ENCODE measurements around the gene SV2B.
"Not testable (repeated sequence)": the region's sequence is repeated elsewhere in the genome, so short reads cannot be mapped to it uniquely, and the experiment has no call there.

Gene SV2B

DNA sequence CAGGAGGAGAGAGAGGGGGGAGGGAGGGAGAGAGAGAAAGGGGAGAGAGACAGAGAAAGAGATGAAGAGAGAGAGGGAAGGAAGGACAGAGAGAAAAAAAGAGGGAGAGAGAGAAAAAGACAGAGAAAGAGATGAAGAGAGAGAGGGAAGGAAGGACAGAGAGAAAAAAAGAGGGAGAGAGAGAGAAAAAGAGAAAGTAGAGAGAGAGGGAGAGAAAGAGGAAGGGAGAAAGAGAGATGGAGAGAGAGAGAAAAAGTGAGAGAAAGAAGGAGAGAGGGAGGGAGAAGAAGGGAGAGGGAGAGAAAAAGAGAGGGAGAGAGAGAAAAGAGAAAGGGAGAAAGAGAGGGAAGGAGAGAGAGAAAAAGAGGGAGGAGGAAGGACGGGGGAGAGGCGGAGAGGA is 204.2 kb downstream of the SV2B start:
- no peak for DNase-seq (ENCODE audit: extremely low read depth in 1 of 2, low read depth in 1 of 2)

DNA sequence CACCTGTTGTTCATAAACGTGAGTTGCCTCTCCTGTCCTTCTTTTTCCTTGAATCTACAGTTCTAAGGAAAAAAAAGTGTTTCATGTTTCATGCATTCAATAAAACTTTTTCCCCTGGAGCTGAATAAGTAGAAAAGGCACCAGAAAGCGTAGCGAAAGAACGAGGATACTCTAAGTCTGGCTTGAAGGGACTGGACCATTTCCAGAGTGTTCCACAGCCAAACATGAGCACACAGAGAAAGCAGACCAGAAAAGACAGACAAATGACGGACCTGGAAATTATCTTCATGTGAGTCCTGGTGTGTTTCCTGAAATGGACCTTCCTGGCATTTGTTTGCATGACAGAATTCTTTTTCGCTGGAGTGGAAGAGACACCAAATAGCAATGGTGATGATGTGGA is 204.7 kb downstream of the SV2B start:
- DNase-seq (ENCODE audit: extremely low read depth in 1 of 2, low read depth in 1 of 2) = no peak

DNA sequence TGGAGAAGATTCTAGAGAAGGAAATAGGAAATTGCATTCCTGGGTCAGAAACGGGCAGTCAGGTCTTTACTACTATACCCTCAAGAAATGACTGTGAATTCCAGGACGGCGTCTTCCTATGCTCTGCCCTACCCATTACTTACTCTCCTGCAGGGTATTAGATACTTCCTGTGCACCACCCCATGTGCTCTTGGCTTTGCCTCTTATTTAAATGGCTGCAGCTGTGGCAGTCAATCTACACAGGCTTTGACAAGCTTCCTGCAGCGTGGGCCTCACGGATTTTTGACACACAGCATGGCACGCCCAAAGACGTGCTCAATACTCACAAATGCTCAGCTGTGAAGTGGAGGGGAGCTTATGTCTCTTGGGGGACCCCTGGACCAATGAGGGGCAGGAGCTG is 206.1 kb downstream of the SV2B start:
- no peak for DNase-seq (ENCODE audit: extremely low read depth in 1 of 2, low read depth in 1 of 2)

DNA sequence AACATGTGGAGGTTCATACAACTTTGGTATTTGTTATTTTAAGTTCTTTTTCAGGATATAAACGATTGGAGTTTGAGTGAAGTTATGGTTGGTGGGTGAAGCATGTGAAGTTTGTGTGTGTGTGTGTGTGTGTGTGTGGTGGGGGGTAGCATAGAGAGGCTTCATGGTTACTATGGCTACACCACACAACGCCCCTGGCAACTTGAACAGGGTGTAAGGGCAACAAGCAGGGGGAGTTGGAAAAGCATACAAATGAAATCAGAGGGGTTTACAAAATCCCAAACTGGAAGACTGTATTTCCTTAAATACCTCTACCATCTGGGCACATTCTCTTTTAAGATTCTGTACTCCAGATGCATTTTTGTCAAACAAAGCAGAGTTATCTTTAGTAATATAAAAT is 207.5 kb downstream of the SV2B start:
- no peak for DNase-seq (ENCODE audit: extremely low read depth in 1 of 2, low read depth in 1 of 2)

DNA sequence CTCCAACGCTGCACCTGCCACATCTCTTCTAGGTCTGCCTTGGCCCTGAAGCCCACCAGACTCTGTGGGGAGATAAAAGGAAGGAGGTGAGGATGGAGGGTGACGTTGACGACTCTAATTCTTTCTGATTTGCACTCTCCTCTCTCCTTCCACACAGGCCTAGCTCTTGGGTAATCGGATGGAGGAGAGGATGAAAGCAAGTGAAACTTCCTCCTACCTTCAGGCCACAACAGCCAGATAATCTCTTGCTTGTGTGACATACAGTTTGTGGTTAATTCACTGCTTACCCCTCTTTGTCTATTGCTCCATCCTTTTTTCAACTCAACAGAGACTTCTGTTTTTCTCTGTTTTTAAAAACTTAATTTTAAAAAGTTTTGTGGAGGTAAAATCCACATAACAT is 208.1 kb downstream of the SV2B start:
- no peak for DNase-seq (ENCODE audit: extremely low read depth in 1 of 2, low read depth in 1 of 2)

DNA sequence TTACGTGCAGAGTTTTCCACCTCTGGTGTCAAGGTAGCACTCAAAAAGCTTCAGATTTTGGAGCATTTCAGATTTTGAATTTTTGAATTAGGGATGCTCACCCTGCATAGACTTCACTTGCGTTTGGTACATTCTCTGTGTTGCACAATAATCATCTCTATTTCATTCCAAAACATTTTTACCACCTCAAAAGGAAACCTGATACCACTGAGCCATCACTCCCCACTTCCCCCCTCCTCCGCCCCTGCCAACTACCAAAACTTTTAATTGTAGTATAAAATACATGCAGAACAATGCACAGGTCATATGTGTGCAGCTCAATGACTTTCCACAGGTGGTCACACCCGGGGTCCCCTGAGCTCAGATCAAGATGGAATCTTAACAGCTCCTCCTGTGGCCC is 208.8 kb downstream of the SV2B start:
- no peak for DNase-seq (ENCODE audit: extremely low read depth in 1 of 2, low read depth in 1 of 2)

DNA sequence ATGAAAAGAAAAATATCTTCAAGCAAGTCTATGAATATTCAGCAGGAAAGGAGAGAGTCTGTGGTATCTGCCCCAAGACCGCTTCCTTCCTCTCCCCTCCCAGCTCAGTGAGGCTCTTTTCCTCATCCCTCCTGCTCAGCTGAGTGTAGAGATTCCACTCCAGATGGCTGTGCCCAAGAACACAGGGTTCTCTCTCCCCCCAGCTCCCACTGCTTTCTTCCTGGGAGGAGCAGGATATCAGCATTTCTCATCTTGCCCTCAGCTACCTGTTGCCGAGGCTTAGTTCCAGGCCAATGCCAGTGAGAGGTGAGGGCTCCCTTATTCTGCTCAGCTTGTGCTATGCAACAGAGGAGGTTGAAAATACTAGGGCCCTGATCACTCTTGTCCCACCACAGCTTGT is 211.9 kb downstream of the SV2B start:
- DNase-seq (ENCODE audit: extremely low read depth in 1 of 2, low read depth in 1 of 2) = no peak

DNA sequence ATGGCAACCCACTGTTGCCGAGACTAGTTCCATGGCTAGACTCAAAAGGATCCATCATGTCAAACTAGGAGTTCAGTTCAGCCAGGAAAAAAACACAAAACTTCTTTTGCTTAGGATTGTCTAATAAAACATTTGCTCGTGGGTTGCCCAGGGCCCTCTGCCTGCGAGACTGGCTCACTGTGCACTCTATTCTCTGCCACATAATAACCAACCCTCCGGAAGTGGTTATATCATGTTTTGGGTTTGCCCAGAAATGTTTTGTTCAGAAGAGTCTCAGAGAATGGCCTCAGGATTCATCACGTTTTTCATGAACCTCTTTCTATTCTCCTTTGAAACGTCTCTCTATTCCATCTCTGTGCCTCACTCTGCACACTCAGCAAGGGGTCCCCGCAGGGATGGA is 216.1 kb downstream of the SV2B start:
- no peak for DNase-seq (ENCODE audit: extremely low read depth in 1 of 2, low read depth in 1 of 2)

DNA sequence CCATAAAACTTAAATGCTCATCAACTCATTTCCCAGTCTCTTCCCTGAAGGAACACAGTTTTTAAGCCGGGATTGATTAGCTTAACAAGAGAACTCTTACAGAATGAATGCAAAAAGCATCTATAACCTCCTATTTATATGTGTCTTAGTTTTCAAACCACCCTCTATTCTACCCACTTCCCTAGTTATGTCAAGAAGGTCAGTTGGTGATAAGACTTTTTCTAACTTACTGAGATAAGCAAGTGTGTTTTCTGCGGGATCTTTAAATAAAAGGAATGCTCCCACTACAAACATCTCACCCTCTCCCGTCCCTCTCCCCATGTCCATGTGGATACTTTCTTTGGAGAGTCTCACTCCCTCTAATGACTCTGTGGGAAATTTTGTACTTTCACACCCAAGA is 218.5 kb downstream of the SV2B start:
- no peak for DNase-seq (ENCODE audit: extremely low read depth in 1 of 2, low read depth in 1 of 2)

DNA sequence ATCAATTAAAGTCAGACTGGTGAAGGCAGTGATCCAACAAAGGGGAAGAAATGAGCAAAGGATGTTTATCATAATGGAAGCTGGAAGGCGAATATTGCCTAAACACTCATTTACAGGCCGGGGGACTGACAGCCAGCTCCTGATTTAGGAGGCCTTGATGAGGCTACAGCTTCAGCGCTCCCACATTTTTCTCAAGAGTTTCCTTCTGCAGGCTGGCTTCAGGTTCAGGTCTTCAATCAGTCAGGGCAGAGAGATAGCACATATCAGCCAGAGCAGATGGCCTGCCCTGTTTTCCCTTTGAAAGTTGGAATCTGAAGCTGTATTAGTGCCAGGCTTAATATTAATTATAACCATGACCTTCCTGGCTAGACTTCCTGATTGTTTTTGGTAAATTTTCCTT is 218.9 kb downstream of the SV2B start:
- no peak for DNase-seq (ENCODE audit: extremely low read depth in 1 of 2, low read depth in 1 of 2)

DNA sequence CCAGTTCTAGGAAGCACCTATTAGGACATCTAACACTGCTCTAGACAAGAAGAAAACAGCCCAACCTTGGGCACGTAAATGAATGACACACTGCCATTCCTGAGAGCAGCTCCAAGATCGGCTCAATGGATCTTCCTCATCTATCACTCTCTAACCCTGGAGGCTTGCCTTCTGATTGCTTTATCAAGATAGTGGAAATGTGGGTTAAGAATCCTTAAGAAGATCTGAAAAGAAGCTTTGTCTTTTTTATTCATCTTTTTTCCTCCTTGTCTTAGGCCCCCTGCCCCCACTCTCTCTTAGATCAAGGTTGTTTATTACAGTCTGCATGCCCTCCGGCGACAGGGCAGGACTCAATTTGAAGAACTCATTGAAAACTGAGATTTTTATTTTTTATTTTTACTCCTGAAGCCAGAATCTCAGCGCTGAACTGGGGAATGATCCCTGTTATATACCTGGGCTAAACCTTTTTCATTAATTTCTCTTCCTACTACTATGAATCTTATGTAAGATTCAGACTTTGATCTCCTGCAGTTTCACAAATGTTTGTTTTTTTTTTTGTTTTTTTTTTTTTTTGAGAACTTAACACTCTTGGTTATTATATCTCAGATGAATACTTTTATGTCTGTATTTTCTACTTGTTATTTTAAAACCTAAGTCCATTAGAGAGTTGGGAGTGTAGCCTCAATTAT is 219.5 kb downstream of the SV2B start:
- DNase-seq (ENCODE audit: extremely low read depth in 1 of 2, low read depth in 1 of 2) = no peak

DNA sequence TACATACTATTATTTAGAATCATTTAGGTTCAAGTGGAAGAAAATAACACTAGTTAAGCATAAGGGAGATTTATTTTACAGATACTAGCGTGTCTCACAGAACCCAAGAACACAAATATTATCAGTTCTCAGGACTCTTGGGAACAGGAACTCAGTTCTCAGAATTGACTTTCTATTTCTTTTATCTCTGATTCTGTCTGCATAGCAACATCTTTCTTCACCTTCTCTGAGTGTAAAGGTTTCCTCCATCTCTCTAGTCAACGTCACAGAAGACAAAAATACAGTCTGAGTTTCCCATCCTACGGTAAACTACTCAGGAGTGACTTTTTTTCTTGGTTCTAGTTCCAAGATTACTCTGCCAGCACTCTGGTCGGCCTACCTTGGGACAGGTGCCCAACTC is 220.0 kb downstream of the SV2B start:
- no peak for DNase-seq (ENCODE audit: extremely low read depth in 1 of 2, low read depth in 1 of 2)

DNA sequence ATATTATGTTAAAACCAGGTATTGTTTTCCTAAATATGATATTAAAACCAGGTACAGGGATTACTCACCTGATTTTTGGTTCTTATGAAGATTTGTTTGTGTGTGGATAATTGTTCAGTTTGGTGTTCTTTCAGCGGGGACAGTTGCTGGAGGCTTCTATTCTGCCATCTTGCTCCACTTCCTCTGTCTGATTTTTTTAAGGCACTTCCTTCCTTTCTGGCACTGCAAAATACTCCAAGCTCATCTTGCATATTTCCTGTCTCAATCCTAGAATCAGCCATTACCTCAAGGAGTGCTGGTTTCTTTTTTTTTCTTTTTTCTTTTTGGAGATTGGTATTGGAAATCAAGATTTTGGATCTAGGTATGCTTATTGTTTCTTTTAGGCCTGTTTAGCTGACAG is 229.9 kb downstream of the SV2B start:
- no peak for DNase-seq (ENCODE audit: extremely low read depth in 1 of 2, low read depth in 1 of 2)

DNA sequence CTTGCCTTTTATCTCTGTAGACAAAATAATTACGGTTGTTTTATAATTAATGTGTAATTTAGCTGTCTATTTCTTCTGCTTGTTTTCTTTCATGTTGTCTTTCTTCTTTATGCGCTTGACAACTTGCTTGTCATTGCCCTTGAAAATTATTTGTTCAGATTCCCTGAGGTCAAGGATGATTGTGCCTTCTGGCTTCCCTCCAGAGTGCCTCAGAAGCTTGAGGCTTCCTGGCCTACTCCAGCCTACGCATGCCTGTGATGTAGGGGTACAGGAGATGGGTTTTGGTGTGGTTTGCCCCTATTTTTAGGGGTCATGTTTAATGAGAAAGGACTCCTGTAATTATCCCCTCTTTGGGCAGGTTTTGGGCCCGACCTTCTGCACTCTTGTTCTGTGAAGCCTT is 231.5 kb downstream of the SV2B start:
- no peak for DNase-seq (ENCODE audit: extremely low read depth in 1 of 2, low read depth in 1 of 2)

DNA sequence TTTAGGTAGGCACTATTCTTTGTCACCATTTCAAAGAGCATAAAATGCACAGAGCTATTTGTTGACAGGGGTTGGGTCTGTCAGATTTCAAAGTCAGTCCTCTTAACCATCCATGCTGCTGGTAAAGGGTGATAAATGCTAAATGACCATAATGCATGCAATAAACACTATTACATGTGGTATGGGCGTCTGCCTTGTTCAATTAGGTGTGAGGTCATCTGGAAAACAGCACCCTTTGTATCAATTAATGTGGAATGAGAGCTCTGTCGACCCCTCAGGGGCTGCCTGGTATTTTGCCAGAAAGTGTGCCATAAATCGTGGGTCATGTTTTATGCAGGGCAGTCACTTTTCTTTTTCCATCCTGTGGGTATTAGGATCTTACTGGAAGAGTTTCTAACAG is 235.6 kb downstream of the SV2B start:
- DNase-seq (ENCODE audit: extremely low read depth in 1 of 2, low read depth in 1 of 2) = no peak

DNA sequence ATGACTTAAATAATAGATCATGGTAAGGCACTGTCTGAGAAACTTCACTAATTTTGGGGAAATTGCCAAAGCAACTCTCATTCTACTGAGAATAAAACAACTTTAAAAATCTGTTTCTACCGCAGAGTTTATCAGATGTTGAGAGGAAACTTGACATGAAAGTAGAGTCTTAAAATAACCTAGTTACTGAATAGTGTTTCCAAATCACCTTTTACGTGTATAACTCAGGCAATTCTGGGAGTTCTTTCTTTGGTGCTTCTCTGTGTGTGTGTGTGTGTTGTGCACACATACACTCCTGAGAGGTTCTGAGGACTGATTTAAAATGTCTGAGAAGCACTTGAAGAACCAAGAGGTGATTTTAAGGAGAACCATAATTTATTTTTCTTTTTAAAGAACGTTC is 236.6 kb downstream of the SV2B start:
- no peak for DNase-seq (ENCODE audit: extremely low read depth in 1 of 2, low read depth in 1 of 2)

DNA sequence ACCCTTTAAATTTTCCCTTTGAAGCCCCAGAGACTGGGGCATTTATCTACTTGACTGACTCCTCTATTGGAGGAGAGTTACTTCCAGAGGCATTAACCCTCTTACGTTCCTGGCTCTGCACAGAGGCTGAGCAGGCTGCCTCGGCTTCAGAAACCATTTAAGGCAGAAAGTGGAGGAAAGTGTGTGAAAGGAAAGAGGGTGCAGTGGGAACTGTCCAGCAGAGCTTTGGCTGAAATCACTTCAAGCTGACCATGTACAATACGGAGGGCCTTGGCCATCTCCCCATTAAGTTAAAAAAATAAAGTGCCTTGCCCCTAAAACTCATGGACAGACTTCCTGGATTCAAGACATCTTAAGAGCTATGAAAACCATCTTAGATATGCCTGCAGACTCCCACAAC is 238.7 kb downstream of the SV2B start:
- no peak for DNase-seq (ENCODE audit: extremely low read depth in 1 of 2, low read depth in 1 of 2)

DNA sequence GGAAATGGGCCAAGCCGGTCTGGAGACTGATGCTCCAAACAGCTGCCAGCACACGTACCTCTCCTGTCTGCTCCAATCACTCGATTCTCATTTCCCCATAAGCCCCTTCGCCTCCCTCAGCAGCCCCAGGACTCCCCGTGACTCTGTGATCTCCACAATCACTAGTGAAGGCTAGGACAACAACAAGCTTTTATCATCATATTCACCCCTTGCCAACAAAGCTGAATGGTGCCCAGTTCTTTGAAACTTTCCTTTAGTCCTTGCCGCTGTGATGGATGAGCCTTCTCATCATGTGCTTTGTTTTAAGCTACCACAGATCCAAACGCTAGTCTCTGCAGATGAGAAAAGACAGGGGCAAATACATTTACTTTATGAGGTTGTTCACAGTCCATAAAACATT is 242.0 kb downstream of the SV2B start:
- no peak for DNase-seq (ENCODE audit: extremely low read depth in 1 of 2, low read depth in 1 of 2)

DNA sequence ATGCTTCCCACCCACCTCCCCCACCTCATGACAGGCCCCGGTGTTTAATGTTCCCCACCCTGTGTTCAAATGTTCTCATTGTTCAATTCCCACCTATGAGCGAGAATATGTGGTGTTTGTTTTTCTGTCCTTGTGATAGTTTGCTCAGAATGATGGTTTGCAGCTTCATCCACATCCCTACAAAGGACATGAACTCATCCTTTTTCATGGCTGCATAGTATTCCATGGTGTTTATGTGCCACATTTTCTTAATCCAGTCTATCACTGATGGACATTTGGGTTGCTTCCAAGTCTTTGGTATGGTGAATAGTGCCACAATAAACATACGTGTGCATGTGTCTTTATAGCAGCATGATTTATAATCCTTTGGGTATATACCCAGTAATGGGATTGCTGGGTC is 244.9 kb downstream of the SV2B start:
- DNase-seq (ENCODE audit: extremely low read depth in 1 of 2, low read depth in 1 of 2) = not testable (repeated sequence)

DNA sequence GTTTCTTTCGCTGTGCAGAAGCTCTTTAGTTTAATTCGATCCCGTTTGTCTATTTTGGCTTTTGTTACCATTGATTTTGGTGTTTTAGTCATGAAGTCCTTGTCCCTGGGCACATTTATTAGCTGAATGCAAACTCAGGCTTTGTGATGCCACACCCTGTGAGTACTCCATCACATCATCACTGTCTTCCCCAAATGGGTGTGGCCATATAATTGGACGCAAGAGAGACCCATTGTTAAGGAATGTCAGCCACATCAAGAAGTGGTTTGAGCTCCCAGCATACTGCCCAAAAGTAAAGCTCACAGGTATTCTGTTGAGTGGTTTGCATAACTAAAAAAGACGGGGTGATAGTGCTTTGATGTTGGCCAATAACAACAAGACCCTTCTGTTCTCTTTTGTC is 245.7 kb downstream of the SV2B start:
- no peak for DNase-seq (ENCODE audit: extremely low read depth in 1 of 2, low read depth in 1 of 2)

DNA sequence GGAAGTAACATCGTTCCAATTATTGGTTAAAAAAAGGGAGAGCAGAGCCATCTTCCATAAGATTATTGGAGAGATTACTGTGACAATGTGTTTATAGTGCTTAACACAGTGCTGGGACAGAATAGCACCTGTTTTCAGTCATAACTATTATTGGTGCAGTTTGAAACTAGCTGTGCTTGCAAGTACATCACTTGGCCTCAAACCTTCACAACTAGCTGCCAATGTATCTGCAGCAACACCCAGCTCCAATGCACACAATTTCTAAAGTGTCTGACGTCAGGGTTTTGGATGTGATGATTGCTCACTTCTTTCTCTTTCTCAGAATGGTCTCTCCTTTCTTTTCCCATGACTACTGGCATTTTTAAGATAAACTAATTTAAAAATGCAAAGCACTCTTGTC is 246.2 kb downstream of the SV2B start:
- no peak for DNase-seq (ENCODE audit: extremely low read depth in 1 of 2, low read depth in 1 of 2)

DNA sequence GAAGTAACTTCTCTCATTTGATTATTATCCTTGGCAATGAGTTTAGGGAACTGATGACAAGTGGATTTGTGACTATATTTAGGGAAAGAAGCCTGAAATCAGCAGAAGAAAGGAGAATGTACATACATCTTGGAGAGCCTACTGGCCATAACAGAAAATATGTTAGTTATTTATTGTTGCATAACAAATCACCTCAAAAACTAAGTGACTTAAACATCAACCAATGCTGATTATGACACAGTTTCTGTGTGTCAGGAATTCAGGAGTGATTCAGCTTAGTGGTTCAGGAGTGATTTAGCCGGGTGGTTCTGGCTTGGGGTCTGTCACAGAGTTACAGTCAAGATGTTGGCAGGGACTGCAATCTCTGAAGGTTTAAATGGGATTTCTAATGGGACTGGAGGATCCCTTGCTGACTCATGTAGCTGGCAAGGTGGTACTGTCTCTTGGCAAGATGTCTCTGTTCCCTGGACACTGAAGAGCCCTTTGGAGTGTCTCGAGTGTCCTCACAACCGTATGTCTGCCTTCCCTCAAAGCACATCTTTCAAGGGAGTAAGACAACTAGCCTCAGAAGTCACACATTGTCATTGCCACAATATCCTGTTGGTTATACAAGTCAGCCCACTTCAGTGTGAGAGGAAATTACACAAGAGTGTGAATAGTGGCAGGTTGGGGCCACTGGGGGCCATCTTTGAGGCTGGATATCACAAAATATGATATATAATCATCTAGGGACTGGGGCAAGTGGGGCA is 248.9 kb downstream of the SV2B start:
- no peak for DNase-seq (ENCODE audit: extremely low read depth in 1 of 2, low read depth in 1 of 2)
